Ovary (tissue), 3 donors: Measurements from ENCODE around the gene EVX2.

Source experiments
- CTCF ChIP-seq, 3 donors: fragments of 450-650 bp in 2 of 3; fragments of 200-600 bp in 1 of 3; IDR thresholded peaks; one replicate each; pipeline versions ENCODE4 v1.5.1 to v1.8.0; 2016 to 2022; ENCODE audit warnings: antibody characterized with exemption in 3 of 3, mild to moderate bottlenecking in 1 of 3
- EP300 ChIP-seq: sonication (generic); formaldehyde crosslinking; IDR thresholded peaks from one replicate; pipeline ENCODE4 v1.6.1; 2017; ENCODE audit warnings: antibody characterized with exemption
- POLR2A ChIP-seq: fragments of 450-650 bp; IDR thresholded peaks from one replicate; pipeline ENCODE4 v1.6.1; 2017; ENCODE audit warnings: antibody characterized with exemption, mild to moderate bottlenecking, moderate library complexity
- donor health status: DM: no; HTN: no; CAD: no.

- TF ChIP-seq CTCF (IDR thresholded peaks at IDR 0.05) (no peak), POLR2A (no peak), EP300 (no peak)
Observed at GRCh38 chr2:176084611-176085119, 903 bp upstream of the EVX2 start.
